Amniotic epithelial cell (primary cell): ENCODE data around the gene JHY.
A peak's percentile ranks its signal among the peaks of the same experiment; 100 is the strongest.
"Not testable (repeated sequence)": the region's sequence is repeated elsewhere in the genome, so short reads cannot be mapped to it uniquely, and the experiment has no call there.

Source experiments
- DNase-seq: peaks from one replicate; pipeline ENCODE4 v3.0.0-alpha.2; 2010; ENCODE audit warnings: low read depth

The JHY gene

GRCh38 chr11:122882189-122882856 is at the start of gene JHY:
Gene JHY, plus strand, starts transcription at chr11:122882759. Its CDS starts 3,091 bp downstream, at chr11:122885850.
- DNase-seq: no peak

- no peak for DNase-seq
These were observed 48.6 kb upstream of the JHY start for GRCh38 chr11:122833846-122834464.

- no peak for DNase-seq
These were observed 45.6 kb upstream of the JHY start for GRCh38 chr11:122836916-122837315.

GRCh38 chr11:122837528-122838346 is 44.8 kb upstream of the JHY start:
- no peak for DNase-seq

- DNase-seq: no peak
These were observed 39.0 kb upstream of the JHY start for GRCh38 chr11:122843281-122844141.

GRCh38 chr11:122847466-122847865 is 35.1 kb upstream of the JHY start:
- DNase-seq: no peak

- no peak for DNase-seq
These were observed 34.4 kb upstream of the JHY start for GRCh38 chr11:122848186-122848585.

GRCh38 chr11:122850076-122850631 is 32.4 kb upstream of the JHY start:
- peak; percentile 34 for DNase-seq

GRCh38 chr11:122851366-122851966 is 31.1 kb upstream of the JHY start:
- no peak for DNase-seq

GRCh38 chr11:122852074-122852795 is 30.3 kb upstream of the JHY start:
- peak; percentile 14 for DNase-seq

- no peak for DNase-seq
These were observed 29.8 kb upstream of the JHY start for GRCh38 chr11:122852796-122853160.

- peak; percentile 20 for DNase-seq
These were observed 29.3 kb upstream of the JHY start for GRCh38 chr11:122853261-122853660.

- DNase-seq: peak; percentile 74
These were observed 28.6 kb upstream of the JHY start for GRCh38 chr11:122853971-122854446.

GRCh38 chr11:122861631-122862030 is 20.9 kb upstream of the JHY start:
- DNase-seq: no peak

GRCh38 chr11:122862091-122862490 is 20.5 kb upstream of the JHY start:
- no peak for DNase-seq

GRCh38 chr11:122863154-122863553 is 19.4 kb upstream of the JHY start:
- DNase-seq: not testable (repeated sequence)

GRCh38 chr11:122863704-122864326 is 18.7 kb upstream of the JHY start:
- peak; percentile 34 for DNase-seq

GRCh38 chr11:122864386-122865115 is 18.0 kb upstream of the JHY start:
- DNase-seq: no peak

GRCh38 chr11:122869622-122870021 is 12.9 kb upstream of the JHY start:
- DNase-seq: no peak
